ENCODE data around the gene VLDLR.
"Not testable (repeated sequence)": the region's sequence is repeated elsewhere in the genome, so short reads cannot be mapped to it uniquely, and the experiment has no call there.

VLDLR gene

DNA sequence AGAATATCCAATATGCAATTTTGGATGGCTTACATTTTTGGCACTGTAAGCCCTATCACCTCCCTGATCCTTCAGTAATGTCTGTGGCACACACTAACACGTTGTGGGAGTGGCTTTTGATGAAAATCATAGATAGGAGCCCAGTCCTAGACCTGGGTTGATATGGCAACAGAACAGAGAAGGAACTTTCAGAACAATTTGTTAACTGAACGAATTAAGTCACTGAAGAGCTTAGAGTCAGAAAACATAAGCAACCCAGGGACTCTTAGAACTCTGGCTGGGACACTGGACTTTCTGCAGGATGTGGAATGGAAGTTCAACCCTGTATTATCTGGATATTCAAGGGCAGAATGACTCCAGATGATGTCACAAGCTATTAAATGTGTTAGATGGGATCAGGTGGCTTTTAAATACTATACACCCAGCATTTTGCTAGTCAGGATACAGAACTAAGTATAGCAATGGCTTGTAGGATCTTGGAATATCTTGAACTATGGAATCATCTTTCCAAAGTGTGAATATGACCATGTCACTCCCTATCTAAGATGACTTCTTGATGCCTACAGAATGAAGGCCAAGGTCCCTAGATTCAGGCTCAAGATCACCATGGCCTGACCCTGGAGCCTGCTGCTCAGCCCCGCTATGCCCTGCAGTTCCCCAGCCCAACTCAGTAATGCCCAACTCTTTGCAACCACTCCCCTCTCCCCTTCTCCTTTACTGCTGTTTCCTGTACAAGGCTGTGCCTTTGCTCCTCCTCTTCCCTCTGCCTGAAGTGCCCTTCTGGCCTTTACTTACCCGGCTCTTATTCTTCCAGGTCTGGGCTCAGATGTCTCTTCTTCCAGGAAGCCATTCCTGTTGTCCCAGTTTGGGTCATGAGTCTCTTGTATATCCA, 42.8 kb downstream of the VLDLR start:
- no peak for DNase-seq

DNA sequence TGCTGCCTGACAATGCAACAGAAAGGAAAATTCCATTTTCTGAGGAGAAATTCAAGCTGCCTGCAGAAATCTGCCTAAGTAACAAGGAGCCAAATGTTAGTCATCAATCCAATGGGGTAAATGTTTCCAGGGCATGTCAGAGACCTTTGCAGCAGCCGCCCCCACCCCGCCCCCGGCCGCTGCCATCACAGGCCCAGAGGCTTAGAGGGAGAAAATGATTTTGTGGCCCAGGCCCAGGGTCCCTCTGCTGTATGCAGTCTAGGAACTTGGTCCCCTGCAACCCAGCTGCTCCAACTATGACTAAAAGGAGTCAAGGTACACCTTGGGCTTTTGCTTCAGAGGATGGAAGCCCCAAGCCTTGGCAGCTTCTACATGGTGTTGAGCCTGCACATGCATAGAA, 45.0 kb downstream of the VLDLR start:
- DNase-seq = no peak

DNA sequence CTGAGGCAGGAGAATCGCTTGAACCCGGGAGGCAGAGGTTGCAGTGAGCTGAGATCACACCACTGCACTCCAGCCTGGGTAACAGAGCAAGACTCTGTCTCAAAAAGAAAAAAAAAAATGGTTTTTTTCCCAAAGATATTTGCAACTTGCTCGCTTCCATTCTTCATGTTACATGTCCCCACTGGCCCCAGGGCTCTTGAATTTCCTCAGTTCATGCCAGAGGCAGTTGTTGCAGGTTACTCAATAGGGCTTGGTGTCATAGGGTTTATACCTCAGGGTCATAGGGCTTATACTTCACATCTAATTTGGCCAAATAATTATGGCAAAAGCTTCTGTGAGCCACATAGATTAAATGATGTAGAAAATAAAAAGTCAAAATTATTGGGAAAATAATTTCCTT, 51.6 kb downstream of the VLDLR start:
- DNase-seq = no peak

DNA sequence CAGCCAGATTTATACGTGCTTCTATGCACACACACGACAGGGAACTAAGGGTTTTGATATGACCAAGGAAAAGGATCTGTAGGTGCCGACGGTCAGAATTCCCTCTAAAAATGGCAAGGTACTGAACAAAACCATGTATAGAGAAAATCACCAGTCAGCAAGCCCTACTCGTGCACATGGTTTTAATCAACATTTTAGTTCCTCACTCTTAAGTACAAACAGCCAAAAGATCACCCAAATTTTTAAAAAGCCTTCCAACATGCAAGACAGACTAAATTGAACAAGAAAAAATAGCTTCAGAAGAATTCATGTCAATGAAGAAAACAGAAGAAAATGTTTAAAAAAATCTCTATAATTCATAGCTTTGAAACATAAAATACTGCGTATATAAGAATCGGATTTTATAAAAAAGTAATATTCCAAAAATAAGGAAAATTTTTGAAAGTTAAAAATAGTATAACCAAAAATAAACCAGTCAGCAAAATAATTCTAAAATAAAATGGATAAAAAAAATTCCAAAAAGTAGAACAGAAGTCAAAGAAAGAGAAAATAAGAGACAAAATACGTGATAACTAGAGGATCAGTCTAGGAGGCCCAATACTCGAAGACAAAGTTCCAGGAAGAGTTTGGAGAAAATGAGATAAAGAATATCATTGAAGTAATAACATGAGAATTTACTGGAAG, 52.7 kb downstream of the VLDLR start:
- no peak for DNase-seq

DNA sequence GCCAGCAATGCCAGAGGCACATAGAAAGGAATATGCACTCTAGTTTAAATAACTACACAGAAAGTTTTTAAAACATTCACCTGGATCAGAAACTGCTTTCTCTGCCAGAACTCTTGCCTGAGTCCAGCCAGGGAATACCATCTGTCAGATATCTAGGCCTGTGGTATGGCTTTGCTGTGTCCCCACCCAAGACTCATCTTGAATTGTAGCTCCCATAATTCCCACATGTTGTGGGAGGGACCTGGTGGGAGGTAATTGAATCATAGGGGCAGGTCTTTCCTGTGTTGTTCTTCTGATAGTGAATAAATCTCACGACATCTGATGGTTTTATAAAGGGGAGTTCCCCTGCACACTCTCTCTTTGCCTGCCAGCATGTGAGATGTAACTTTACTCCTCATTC, 54.2 kb downstream of the VLDLR start:
- no peak for DNase-seq

DNA sequence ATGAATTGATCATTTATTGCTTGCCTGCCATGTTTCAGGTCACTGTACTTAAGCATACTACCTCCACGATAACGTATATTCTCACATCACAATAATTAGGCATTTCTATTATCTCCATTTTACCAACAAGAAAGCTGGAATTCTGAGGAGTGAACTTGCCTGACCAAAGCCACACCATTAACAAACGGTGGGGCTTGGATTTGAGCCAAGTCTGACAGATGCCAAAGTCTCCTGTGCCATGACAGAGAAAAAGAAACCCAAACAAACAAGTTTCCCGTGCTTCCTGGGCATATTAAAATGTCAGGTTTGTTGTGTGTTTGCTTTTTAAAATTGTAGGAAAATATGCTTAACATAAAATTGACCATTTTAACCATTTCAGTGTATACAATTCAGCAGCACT, 54.9 kb downstream of the VLDLR start:
- DNase-seq = peak; percentile 52

DNA sequence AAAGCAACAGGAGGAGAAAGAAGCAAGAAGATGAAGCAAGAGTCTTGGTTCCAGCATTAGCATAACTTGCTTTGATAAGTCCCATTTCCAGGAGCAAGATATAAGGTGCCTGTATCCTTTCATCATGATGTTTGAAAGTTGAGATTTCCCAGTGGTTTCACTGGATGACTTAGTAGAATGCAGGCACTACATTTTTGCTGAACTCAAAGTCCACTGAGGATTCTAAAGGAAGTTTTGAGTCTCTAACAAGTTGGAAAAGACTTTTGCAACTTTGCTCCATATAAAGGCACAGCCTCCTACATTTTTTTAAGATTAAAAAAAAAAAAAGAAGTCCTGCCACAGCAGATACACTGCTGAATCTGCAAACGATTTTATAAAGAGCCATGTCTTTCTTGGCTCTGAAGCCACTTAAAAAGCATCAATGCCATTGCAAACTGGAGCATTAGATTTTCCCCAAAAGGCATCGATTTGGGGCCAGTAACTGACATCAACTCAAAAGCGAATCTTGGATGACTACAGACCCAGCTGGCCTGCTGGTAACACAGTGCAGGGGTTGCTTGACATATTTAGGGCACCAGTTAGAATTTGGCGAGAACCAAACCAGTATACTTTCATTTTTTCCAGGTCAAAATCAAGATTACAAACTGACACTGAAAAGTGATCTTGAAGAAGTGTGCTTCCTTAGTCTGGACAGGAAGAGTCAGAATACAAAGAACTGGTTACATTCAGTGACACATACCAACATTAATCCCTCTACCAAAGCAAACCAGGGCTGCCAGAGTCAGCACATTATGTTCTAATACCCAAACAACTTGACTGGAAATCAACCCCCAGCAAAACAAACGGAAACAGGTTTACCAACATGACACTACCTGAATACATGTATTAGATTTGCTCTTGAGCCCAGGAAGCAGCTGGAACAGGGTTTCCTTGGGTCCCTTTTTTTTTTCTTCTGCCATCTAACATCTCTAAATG, 56.6 kb downstream of the VLDLR start:
- no peak for DNase-seq

DNA sequence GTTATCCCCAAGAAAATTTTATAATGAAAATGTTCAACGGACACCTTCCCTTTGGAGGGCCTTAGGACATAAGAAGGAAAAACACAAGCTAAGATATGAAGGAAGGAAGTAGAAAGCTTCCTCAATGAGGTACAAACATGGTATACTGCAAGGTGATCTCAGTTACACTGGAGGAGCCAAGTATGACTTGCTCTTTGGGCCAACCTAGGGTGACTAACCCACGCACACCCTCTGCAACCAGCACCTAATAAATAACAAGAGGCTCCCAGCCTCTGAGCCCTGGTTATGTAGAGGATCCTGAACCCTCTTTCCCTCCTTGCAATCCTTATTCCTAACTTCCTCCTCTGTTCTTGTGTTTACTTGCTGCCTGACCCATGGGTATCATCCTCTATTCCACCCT, 57.4 kb downstream of the VLDLR start:
- DNase-seq = no peak

DNA sequence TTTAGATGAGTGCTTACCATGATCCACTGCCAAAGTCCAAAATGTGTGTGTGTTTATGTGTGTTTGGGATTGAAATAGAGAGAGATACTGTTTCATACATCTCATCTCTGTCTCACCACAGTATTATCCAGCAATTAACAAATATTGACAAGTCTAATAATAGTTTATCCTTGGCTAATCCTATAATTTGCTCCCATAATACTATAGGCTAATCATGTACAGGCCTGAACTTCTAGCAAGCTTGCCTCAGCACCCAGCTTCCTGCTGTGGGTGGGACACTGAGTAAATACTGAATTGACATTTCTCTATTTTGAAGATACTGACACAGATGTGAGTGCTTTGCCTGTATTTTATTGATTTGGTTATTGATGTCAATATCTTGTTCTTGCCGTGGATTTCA, 60.4 kb downstream of the VLDLR start:
- no peak for DNase-seq

DNA sequence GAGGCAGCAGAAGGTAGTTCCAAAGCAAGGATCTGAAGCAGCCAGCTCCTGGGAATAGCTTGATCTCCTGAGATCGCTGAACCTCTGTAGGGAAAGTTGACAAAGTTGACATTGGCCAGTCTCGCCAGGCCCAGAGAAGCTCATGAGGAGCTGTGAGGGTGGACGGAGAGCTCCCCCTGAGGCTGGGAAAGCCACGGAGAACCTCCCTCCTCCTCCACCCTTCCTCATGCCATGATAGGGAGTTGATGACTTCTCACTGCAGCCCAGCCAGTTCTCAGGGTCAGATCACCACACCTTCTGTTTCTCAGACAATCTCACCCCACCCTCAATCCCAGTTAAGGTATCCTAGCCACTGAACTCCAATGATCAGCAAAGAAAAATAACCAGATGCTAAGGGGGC, 65.3 kb downstream of the VLDLR start:
- no peak for DNase-seq

DNA sequence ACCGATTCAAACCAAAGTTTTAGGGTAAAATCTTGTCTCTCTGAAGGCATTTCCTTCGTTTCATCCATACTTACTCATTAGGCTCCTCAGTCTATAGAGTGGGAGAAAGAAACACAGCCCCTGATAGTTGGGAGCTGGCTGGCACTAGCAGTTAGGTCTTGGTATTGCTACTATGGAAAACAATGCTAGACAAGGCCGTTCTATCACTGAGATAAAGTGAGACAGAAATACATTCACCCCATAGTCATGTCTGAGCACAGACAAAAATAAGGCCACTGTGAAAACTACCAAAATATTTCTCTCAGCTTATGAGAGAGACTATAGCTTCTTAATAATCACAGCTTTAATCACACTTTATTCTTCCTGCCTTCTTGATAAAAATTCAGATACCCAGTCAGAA, 67.0 kb downstream of the VLDLR start:
- DNase-seq = no peak

DNA sequence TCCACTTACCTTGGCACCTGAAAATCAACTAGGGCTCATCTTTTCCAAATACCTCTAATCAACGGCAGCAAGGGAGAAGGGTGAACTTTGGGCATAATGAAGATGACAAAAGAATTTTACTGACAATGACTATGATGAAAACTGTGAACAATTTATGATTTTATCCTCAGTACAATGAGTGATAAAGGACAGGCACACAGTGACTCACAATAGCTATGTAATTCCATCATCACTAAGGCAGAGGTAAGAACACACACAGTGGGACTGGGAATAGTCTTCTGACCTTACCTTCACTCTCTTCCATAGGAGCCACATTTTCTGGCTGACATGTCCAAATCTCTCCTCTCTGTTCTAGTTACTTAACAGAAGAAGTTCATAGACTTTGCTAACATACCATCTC, 69.6 kb downstream of the VLDLR start:
- no peak for DNase-seq

DNA sequence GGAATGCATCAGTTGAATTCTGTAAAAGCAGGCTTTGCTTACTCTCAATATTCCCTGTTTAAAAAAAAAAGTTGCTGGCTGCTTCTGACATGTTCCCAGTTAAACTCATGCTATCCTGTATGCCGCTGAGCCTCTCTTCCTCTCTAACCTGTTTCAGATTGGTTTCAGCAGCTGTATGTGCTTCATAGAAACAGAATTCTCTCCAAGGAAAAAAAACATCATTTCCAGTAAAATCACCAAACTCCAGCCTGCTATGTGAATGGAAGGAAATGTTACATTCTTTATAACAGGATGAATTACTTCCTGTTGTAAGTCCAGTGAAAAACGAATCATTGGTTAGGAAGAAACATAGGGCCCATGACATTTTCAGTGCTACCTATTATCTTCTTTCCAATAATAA, 70.0 kb downstream of the VLDLR start:
- no peak for DNase-seq

DNA sequence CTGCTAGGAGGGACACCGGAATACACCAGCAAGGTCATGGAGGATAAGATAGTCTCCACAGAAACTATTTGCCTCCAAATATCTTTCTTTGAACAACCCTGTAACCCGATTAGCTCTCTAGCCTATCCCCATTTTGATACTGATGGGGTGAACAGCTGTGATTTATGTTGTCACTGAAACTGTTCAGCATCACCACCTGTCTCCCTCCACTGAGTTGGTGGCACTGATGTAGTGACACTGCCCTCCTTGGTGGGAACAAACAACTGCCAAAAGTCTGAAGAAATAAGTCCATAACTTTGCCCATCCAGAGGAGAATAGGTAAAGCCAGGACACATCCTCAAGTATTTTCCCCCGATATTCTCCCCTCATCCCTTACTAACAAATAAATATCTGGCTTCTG, 71.5 kb downstream of the VLDLR start:
- DNase-seq = peak; percentile 67

DNA sequence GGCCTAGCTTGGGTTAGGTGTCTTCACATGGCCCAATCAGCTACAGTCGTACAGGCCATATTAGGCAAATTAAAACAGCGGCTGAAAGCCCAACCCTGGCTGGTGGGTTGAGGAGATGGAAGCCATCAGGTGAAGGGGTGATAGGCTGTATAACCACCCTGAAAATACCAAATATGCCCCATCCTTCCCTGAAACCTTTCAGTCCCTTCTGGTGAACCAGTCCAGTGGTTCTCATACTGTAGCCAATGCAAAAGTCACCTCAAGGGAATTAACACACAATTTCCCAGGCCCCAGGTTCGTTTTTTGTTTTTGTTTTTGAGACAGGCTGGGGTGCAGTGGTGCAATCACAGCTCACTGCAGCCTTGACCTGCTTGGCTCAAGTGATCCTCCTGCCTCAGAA, 75.9 kb downstream of the VLDLR start:
- no peak for DNase-seq

DNA sequence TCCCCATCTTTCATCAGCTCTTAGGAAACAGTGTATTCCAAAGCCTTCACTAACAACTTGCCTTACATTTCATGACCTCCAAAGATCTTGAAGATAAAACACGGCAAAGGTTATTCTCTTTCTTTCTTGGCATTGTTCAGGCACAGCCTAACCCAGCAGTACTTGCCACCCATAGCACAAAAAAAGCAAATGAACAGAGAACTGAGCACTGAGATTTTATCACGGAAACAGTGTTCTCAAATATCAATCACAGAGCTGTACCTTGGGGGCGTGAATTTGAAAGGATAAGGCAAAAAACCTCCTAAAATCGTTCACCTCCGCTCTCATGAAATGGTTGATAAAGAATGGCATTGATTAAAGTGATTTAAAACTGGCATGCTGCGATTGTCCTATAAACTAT, 78.8 kb downstream of the VLDLR start:
- DNase-seq = no peak

DNA sequence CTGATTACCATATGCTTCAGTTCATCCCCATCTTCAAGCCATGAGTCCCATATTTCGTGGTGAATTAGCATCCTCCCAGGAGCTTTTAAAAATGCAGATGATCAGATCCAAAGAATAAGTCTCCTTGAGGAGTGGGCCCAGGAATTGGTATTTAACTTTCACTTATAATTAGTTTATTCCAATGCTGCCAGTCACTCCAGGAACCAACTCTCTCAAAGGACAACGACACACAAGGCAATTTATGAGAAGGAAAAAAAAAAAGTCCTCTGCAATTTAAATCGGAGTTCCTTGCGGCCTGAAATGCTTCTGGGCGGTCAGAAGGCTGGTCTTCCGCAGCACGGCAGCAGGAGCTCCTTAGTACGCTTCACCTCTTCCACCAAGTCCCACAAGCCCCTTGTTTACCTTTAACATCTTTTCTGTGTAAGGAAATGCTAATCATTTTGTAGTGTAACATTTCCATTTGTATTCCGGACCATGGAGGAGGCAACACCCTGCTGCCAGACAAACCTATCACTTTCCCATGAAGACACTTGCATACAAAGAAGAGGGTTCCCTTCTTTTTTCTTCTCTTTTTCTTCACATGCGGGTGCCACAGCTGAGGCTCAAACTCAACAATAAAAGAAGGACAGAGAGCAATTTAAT, 79.4 kb downstream of the VLDLR start:
- no peak for DNase-seq

DNA sequence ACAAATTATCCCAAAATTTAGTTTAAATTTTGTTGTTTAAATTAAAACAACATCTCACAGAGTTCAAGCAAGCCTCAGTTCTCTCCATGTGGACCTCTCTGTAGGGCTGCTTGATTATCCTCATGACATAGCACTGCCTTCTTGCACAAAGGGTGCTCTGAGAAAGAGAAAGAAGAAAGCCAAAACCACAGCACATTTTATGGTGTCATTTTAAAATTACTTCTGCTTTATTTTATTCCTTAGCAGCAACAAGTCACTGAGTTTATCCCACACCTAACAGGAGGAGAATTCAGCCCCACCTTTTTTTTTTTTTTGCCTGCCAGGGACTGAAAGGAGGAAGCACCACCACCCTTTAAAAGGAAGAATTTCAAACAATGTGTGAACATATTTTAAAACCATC, 82.9 kb downstream of the VLDLR start:
- no peak for DNase-seq

DNA sequence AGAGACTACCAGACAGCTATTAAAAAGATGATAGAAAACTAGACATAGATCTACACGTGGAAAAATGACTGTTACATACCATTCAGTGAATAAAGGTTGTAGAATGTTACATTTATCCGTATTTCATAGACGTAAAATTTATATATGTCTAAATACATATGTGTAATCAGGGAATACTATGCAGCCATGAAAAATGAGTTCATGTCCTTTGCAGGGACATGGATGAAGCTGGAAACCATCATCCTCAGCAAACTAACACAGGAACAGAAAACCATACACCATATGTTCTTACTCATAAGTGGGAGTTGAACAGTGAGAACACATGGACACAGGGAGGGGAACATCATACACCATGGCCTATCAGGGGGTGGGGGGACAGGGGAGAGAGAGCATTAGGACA, 85.7 kb downstream of the VLDLR start:
- DNase-seq = not testable (repeated sequence)

All from NCI-H2171 (cell line).